ENCODE data around the gene CDC45. TPM values are rescaled to one million over a fixed set of nuclear protein-coding genes. Genes with fewer than 3 reads are reported as not detected.

The CDC45 gene
- total RNA-seq, 1 donor from 2014 or later = 2.2 TPM

- no peak for TF ChIP-seq CTCF (IDR thresholded peaks at IDR 0.05)
- DNase-seq (ENCODE audit: low spot score) = peak; percentile 91
- Mint-ChIP-seq H3K36me3 (ENCODE audit: low read depth) (no peaks in the 10 kb centered on the region), H3K4me3 (ENCODE audit: unreplicated experiment) (no peak overlapping the region), H3K27me3 (ENCODE audit: low read depth) (peaks cover 21% of the 10 kb centered on the region), H3K9me3 (ENCODE audit: low read depth) (no peaks in the 10 kb centered on the region), H3K27ac (ENCODE audit: unreplicated experiment) (no peak overlapping the region), H3K4me1 (ENCODE audit: low read depth) (peaks cover 13% of the 10 kb centered on the region)
These were observed 42.6 kb downstream of the CDC45 start for GRCh38 chr22:19522190-19522880.

GRCh38 chr22:19522881-19523239 lies 43.1 kb downstream of the CDC45 start:
- H3K4me3 Mint-ChIP-seq (ENCODE audit: unreplicated experiment) = peak overlapping the region; percentile 55
- TF ChIP-seq CTCF (IDR thresholded peaks at IDR 0.05) = no peak
- peaks cover 13% of the 10 kb centered on the region for H3K4me1 Mint-ChIP-seq (ENCODE audit: low read depth)
- no peak overlapping the region for H3K27ac Mint-ChIP-seq (ENCODE audit: unreplicated experiment)
- DNase-seq (ENCODE audit: low spot score) = peak; percentile 82
- peaks cover 21% of the 10 kb centered on the region for H3K27me3 Mint-ChIP-seq (ENCODE audit: low read depth)
- H3K36me3 Mint-ChIP-seq (ENCODE audit: low read depth) = no peaks in the 10 kb centered on the region
- H3K9me3 Mint-ChIP-seq (ENCODE audit: low read depth) = no peaks in the 10 kb centered on the region

GRCh38 chr22:19523240-19524169 lies 43.8 kb downstream of the CDC45 start:
- Mint-ChIP-seq H3K4me3 (ENCODE audit: unreplicated experiment) (peak overlapping the region; percentile 55), H3K27me3 (ENCODE audit: low read depth) (peaks cover 21% of the 10 kb centered on the region), H3K9me3 (ENCODE audit: low read depth) (no peaks in the 10 kb centered on the region), H3K36me3 (ENCODE audit: low read depth) (no peaks in the 10 kb centered on the region), H3K27ac (ENCODE audit: unreplicated experiment) (no peak overlapping the region), H3K4me1 (ENCODE audit: low read depth) (peaks cover 13% of the 10 kb centered on the region)
- peak; percentile 9 for TF ChIP-seq CTCF (IDR thresholded peaks at IDR 0.05)
- peak; percentile 84 for DNase-seq (ENCODE audit: low spot score)

GRCh38 chr22:19524170-19525115 lies 44.7 kb downstream of the CDC45 start, which contains the start of gene CLDN5:
TSS of gene CLDN5 (minus strand) at chr22:19524410. CDS start at chr22:19524255, 155 bp downstream.
- Mint-ChIP-seq H3K4me3 (ENCODE audit: unreplicated experiment) (peak within 1 kb of the TSS; percentile 67), H3K9me3 (ENCODE audit: low read depth) (no peaks in the 10 kb centered on the region), H3K4me1 (ENCODE audit: low read depth) (peaks cover 13% of the 10 kb centered on the region), H3K27ac (ENCODE audit: unreplicated experiment) (no peak within 1 kb of the TSS), H3K27me3 (ENCODE audit: low read depth) (peaks cover 21% of the 10 kb centered on the region), H3K36me3 (ENCODE audit: low read depth) (no peaks in the 10 kb centered on the region)
- no peak for TF ChIP-seq CTCF (IDR thresholded peaks at IDR 0.05)
- peak; percentile 74 for DNase-seq (ENCODE audit: low spot score)

Measured in chondrocyte (in vitro differentiated cells).